OCI-LY7 (cell line): ENCODE results near the gene DTWD2. TPM values are rescaled to one million over a fixed set of nuclear protein-coding genes. Genes with fewer than 3 reads are reported as not detected.
A peak's percentile ranks its signal among the peaks of the same experiment; 100 is the strongest.

Experiments
- BruUV-seq: library from RNA; stranded (reverse); fragments of 400-500 nt; replicated peaks from 2 replicates; lab custom pipeline; 2021; lab: Mats Ljungman, UMichigan
- CTCF ChIA-PET: fragments of 300-600 bp; sonication (Branson Sonifier 250); formaldehyde crosslinking; loops from one replicate; lab custom pipeline; 2022; ENCODE audit warnings: antibody characterized with exemption; ENCODE audit not compliant: unreplicated experiment; lab: Charles Lee
- POLR2A ChIA-PET: fragments of 300-600 bp; sonication (Branson Sonifier 250); formaldehyde crosslinking; loops from one replicate; lab custom pipeline; 2022; ENCODE audit warnings: antibody characterized with exemption; lab: Charles Lee
- DNase-seq: peaks from one replicate; pipeline ENCODE4 v3.0.0-alpha.2; 2015; ENCODE audit warnings: low spot score
- H2AFZ ChIP-seq: fragments of 200-600 bp; sonication (generic), shearing (Covaris generic); 2 replicates; pipeline ENCODE4 v1.6.1; 2014; ENCODE audit warnings: mild to moderate bottlenecking, antibody characterized with exemption, low read length, moderate library complexity
- H3K27ac ChIP-seq: fragments of 200-600 bp; sonication (generic); 2 replicates; pipeline ENCODE4 v1.5.1; 2014; ENCODE audit warnings: mixed run types, low read depth, mild to moderate bottlenecking, moderate library complexity, low read length, inconsistent platforms; ENCODE audit not compliant: poor library complexity, severe bottlenecking
- H3K36me3 ChIP-seq: fragments of 200-600 bp; sonication (generic); 2 replicates; pipeline ENCODE4 v1.6.1; 2014; ENCODE audit warnings: mild to moderate bottlenecking, antibody characterized with exemption, low read length, moderate library complexity, mixed read lengths; ENCODE audit not compliant: insufficient read depth
- H3K4me1 ChIP-seq: fragments of 200-600 bp; sonication (generic); 2 replicates; pipeline ENCODE4 v1.5.1; 2014; ENCODE audit warnings: mild to moderate bottlenecking, low read length; ENCODE audit not compliant: insufficient read depth, poor library complexity, severe bottlenecking
- H3K4me2 ChIP-seq: fragments of 200-600 bp; sonication (generic); 2 replicates; pipeline ENCODE4 v1.6.1; 2014; ENCODE audit warnings: mild to moderate bottlenecking, low read length
- H3K4me3 ChIP-seq: fragments of 200-600 bp; sonication (generic); 2 replicates; pipeline ENCODE4 v1.5.1; 2014; ENCODE audit warnings: mild to moderate bottlenecking, low read depth, low read length; ENCODE audit not compliant: poor library complexity, severe bottlenecking
- H3K79me2 ChIP-seq: fragments of 200-600 bp; sonication (generic); 2 replicates; pipeline ENCODE4 v1.6.1; 2016; ENCODE audit warnings: low read depth, mild to moderate bottlenecking, low read length, moderate library complexity, mixed read lengths; ENCODE audit not compliant: insufficient read depth
- H3K9me2 ChIP-seq: fragments of 200-600 bp; sonication (generic); 2 replicates; pipeline ENCODE4 v1.6.1; 2016; ENCODE audit warnings: mild to moderate bottlenecking, low read length, mixed read lengths; ENCODE audit not compliant: insufficient read depth
- H3K9me3 ChIP-seq: fragments of 200-600 bp; sonication (generic); 2 replicates; pipeline ENCODE4 v1.6.1; 2014; ENCODE audit warnings: mild to moderate bottlenecking, mixed run types, low read length, mixed read lengths
- H4K20me1 ChIP-seq: fragments of 200-600 bp; sonication (generic); 2 replicates; pipeline ENCODE4 v1.6.1; 2014; ENCODE audit warnings: mild to moderate bottlenecking, antibody characterized with exemption, low read length, moderate library complexity, mixed read lengths; ENCODE audit not compliant: insufficient read depth
- CTCF ChIP-seq: fragments of 200-600 bp; sonication (generic); conservative IDR thresholded peaks from 2 replicates; pipeline ENCODE4 v1.5.1; 2014; ENCODE audit warnings: mild to moderate bottlenecking, antibody characterized with exemption, low read length, moderate library complexity, mixed read lengths
- EZH2phosphoT487 ChIP-seq: fragments of 200-600 bp; sonication (generic); IDR thresholded peaks from 2 replicates; pipeline ENCODE4 v1.6.1; 2018; ENCODE audit warnings: low read depth, borderline replicate concordance, mild to moderate bottlenecking, mixed run types, antibody characterized with exemption, low read length, moderate library complexity, mixed read lengths
- intact Hi-C: fragments of 100-400 bp; cut with micrococcal nuclease; formaldehyde crosslinking; loops from one replicate; pipeline ENCODE4 v1.10.0; 2022; ENCODE audit not compliant: unreplicated experiment
- total RNA-seq, 2 experiments: library from RNA; depleted of rRNA in 1 of 2; stranded (reverse); fragments of >200 nt in 1 of 2; shearing (Covaris generic) in 1 of 2; gene quantifications; 2 replicates each; pipeline ENCODE4 v1.2.3, GENCODE V29; 2014 to 2022

Gene DTWD2
- total RNA-seq, 2 experiments from 2014 or later = 4.2 to 6.4 TPM

DNA sequence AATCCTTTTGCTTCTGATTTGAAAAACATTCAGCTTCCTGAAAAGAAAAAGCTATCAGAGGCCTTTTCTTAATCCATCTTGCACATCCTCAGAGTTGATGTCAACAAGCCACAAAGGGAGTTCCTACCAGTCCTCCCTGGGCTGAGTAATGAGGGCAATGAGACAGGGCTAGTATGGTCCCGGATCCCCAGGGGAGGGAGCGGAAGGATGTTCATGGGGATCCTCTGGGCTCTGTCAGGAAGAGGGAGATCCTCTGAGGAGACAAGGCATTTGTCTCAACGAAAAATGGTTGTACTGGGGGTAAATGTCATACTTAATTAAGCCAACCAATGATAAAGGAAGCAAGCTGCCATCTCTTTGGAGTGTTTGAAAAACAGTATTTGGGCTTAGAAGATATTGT lies 195.3 kb downstream of the DTWD2 start:
- TF ChIP-seq EZH2phosphoT487 = no peak
- TF ChIP-seq CTCF = no peak
- DNase-seq = no peak
- Histone ChIP-seq H3K4me2 (no peak overlapping the region), H3K9me2 (no peaks in the 10 kb centered on the region), H3K36me3 (no peaks in the 10 kb centered on the region), H2AFZ (no peak overlapping the region), H4K20me1 (no peaks in the 10 kb centered on the region), H3K4me3 (no peak overlapping the region), H3K27ac (no peak overlapping the region), H3K9me3 (no peaks in the 10 kb centered on the region), H3K4me1 (no peaks in the 10 kb centered on the region), H3K79me2 (no peaks in the 10 kb centered on the region)
- no TSS peak for BruUV-seq
- ChIA-PET POLR2A (interaction anchor here (0.7 kb wide), 1 partner anchor 32 kb away, joined by 5 read pairs; no protein-coding TSS in a partner anchor), CTCF (no interaction called here)
- intact Hi-C loops = loop anchor here (10.0 kb wide), 1 partner anchor 1208 kb away; no protein-coding TSS in a partner anchor

GRCh38 chr5:118791926-118792734 lies 196.2 kb downstream of the DTWD2 start:
- no peak overlapping the region for H3K4me2 ChIP-seq
- no peaks in the 10 kb centered on the region for H3K36me3 ChIP-seq
- H3K27ac ChIP-seq = no peak overlapping the region
- BruUV-seq = no TSS peak
- TF ChIP-seq EZH2phosphoT487 (no peak), CTCF (peak; percentile 92)
- no peaks in the 10 kb centered on the region for H4K20me1 ChIP-seq
- H2AFZ ChIP-seq = no peak overlapping the region; the same call in 1 of the 2 replicates
- no peaks in the 10 kb centered on the region for H3K9me3 ChIP-seq
- no peak overlapping the region for H3K4me3 ChIP-seq
- CTCF ChIA-PET = no interaction called here
- DNase-seq = peak; percentile 72
- no peaks in the 10 kb centered on the region for H3K4me1 ChIP-seq
- intact Hi-C loops = loop anchor here (1.0 to 10.0 kb wide), 2 partner anchors 1207 to 1338 kb away; no protein-coding TSS in a partner anchor
- H3K9me2 ChIP-seq = no peaks in the 10 kb centered on the region
- H3K79me2 ChIP-seq = no peaks in the 10 kb centered on the region
- POLR2A ChIA-PET = interaction anchor here (0.5 to 0.7 kb wide), 3 partner anchors 31 to 1299 kb away, joined by 3 to 5 read pairs (median 5); no protein-coding TSS in a partner anchor

DNA sequence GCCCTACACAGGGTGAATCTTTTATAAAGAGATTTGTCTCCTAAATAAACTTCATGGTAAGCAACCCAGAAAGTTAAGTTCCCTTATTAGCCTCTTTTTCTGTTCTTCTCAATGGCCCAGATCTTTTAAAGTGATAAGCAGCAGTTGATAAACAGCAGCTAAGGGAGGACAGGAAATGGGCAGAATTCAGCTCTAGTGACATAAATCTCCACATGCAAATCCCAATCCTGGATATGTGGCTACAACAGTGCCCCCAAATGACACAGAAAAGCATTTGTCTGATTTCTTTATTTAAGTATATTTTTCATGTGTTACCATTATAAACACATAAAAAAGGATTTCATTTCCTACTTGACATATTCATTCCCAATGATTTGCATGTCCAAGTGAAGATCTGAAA lies 199.0 kb downstream of the DTWD2 start:
- Histone ChIP-seq H3K4me3 (no peak overlapping the region), H3K27ac (no peak overlapping the region), H3K9me3 (no peaks in the 10 kb centered on the region), H2AFZ (no peak overlapping the region), H3K4me2 (no peak overlapping the region), H4K20me1 (no peaks in the 10 kb centered on the region), H3K9me2 (no peaks in the 10 kb centered on the region), H3K36me3 (no peaks in the 10 kb centered on the region), H3K79me2 (no peaks in the 10 kb centered on the region), H3K4me1 (no peaks in the 10 kb centered on the region)
- TF ChIP-seq EZH2phosphoT487 (no peak), CTCF (peak; percentile 22; the same call in 1 of the 2 replicates)
- ChIA-PET POLR2A (interaction anchor here (0.5 kb wide), 1 partner anchor 42 kb away, joined by 4 read pairs; no protein-coding TSS in a partner anchor), CTCF (no interaction called here)
- intact Hi-C loops = no loop called here
- no TSS peak for BruUV-seq
- no peak for DNase-seq
